Activated naive CD4-positive, alpha-beta T cell (primary cell): Measurements from ENCODE around the gene NEBL.

Experiments
- DNase-seq, 4 experiments: peaks; one replicate each; lab custom pipeline; 2025; lab: John Stamatoyannopoulos, UW

The NEBL gene

GRCh38 chr10:20778008-20778757, 118.9 kb downstream of the NEBL start:
- DNase-seq: no peak

GRCh38 chr10:20776384-20777118, 120.6 kb downstream of the NEBL start:
- DNase-seq: no peak

GRCh38 chr10:20771051-20771450, 126.1 kb downstream of the NEBL start:
- DNase-seq: no peak

GRCh38 chr10:20769481-20769880, 127.6 kb downstream of the NEBL start:
- DNase-seq: no peak

DNA sequence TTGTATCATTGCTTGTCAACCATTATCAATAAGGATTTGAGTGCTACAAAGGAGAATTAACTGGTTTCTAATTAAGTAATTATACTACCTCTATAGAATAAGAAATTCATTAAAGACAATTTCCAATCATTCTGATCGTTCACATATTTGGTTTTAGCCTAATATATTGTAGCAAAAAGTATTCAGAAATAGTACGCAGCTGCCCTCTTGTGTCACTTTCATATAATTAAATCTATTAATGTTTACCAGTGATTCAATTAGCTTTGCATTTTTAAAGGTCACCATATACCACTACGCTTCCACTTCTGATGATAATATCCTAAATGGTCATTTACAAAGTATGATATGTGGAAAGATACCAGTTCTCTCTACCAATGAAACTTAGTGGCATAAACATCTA, 128.3 kb downstream of the NEBL start:
- no peak for DNase-seq

GRCh38 chr10:20767028-20767427, 130.1 kb downstream of the NEBL start:
- no peak for DNase-seq

DNA sequence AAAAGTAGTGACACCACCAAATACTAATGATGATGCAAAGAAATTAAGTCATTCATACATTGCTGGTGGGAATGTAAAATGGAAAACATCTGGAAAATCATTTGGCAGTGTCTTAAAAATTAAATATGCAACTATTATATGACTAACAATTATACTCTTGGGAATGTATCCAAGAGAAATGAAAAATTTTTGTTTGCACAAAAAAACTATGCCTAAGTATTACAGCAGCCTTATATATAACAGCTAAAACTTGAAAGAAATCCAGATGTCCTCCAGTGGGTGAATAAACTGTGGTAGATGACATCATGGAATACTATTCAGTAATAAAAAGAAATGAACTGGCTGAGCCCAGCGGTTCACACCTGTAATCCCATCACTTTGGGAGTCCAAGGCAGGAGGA, 132.0 kb downstream of the NEBL start:
- DNase-seq: no peak

DNA sequence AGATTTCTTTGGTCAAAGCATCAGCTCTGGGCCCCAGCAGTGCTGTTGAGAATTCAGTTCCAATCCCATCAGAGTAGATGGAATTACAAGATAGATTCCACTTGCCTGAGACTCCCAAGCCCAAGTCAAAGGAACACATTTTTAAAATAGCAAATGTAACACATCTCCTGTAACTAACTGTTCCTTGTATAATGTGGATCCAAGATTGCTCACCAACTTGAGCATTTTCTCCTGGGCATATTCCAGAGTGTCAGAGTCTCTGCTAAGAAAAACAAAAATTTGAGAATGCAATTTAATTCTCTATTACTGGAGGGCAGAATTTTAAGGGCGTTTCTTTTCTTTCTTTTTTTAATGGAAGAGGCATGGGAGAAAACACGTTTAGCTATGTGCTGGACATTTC, 136.7 kb downstream of the NEBL start:
- DNase-seq: no peak

GRCh38 chr10:20748551-20748950, 148.6 kb downstream of the NEBL start:
- no peak for DNase-seq

DNA sequence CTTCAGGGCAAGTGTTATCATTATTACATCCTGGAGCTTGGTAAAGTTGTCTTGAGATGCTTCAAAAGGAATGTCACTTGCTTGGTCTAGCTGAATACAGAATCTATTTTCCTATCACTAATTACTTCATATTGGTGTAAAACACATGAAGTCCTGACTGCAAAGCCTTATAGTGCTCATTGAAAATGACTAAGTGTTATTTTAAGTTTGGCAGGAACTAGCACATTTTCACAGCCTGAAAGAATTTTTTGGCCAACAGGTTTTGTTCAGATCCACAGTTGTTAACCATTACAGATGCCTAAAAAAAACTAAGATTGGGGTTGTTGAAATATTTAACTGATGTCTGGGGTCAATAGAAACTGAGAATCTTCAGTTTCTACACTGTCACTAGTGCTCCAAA, 149.3 kb downstream of the NEBL start:
- no peak for DNase-seq

DNA sequence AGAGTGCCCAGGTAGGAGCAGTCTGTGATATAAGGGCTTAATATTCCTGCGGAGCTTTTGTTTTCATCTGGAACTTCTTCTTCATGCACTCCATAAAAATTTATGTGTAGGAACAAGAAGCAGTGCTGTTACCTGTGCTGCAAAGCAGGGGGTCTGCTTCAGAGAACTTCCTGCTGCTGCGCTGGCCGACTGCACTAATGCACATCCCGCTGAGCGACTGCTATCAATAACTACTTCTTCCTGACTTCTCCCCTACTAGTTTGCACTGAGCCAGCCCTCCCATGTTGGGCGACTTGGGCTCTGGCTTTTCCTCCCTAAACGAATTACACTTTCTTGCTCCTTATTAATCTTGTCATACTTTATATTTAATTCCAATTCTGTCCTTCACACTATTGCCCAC, 150.3 kb downstream of the NEBL start:
- DNase-seq: no peak

GRCh38 chr10:20745556-20746375, 151.3 kb downstream of the NEBL start:
- DNase-seq: no peak

DNA sequence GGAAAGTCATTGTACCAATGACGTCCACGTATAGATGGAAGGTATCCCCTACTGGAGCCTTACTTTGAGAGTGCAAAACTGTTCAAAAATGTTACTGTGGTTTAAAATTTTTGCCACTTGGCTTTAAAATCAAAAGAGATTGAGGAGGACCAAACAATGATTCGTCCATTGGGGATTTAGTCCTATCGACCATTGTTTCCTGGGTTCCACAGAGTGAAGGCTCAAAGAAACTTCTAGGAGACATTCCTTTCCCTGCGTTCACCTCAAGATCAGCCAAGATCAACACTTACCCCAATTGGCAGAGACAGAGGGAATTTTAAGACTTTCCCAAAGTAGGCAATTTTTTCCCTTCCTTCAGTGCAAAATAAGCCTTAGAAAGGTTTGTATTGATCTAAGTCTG, 152.3 kb downstream of the NEBL start:
- DNase-seq: no peak

DNA sequence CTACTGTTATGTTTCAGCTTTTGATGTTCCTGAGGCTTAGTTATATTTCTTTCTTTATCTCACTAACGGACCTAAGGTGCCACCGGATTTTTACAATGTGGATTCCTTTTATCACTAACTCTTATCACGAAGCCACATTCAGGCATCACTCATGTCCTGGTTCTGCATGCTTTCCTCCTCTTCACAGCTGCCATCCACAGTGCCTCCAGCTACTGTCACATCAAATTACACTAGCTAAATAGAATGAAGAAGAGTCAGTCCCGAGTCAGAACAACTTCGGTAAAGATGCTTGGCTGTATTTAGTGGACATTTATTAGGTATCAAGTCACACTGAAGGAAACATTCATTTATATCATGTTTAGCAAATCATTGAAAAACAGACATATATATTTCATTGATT, 153.2 kb downstream of the NEBL start:
- DNase-seq: no peak

- no peak for DNase-seq
These were observed 154.2 kb downstream of the NEBL start for GRCh38 chr10:20742737-20743541.

DNA sequence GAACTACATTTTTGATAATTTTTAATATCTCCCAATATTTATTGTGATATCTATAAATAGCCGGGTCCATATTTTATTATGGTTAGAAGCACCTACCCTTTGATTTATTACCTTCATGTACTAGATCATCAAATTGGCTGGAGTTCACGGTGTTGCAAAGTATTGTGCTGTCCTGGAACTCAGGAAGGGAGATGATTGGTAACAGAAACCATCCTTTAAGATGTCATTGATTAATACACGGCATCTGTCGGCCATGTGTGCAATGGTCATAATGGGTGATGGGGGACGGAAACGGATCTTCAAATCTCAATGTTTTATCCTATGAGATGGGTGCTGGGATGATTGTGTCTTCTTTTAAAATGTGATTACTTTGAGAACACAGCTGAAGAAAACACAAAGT, 157.0 kb downstream of the NEBL start:
- DNase-seq: no peak

DNA sequence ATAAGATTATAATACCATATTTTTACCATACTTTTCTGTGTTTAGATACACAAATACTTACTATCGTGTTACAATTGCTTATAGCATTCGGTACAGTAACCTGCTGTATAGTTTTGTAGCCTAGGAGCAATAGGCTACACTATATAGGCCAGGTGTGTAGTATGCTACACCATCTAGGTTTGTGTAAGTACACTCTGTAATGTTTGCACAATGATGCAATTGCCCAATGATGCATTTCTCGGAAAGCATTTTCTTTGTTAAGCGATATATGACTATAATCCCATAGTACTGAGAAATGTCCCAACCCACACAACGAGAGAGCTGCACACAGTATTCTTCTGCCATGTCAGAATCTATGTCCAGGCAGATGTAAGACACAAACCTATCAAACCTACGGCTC, 160.0 kb downstream of the NEBL start:
- no peak for DNase-seq
